Measurements from ENCODE around the gene CCNY.

- TF ChIP-seq CTCF (IDR thresholded peaks at IDR 0.05; ENCODE audit: low read depth, low read length, poor library complexity, severe bottlenecking), result no peak
- no peak for TF ChIP-seq EZH2phosphoT487 (IDR thresholded peaks at IDR 0.05; ENCODE audit: borderline replicate concordance, low read length)
Observed at GRCh38 chr10:35579726-35580422, 243.6 kb downstream of the CCNY start.

Data from DOHH2 (cell line).